T-helper 1 cell treated with Interleukin-12 subunit alpha and Interleukin-12 subunit beta and Interleukin-4 antibody, amounts not matched to agents 30 ng/mL and 1 ng/mL, for 36 hours (primary cell): Measurements from ENCODE around the gene TMEM201. TPM values are rescaled to one million over a fixed set of nuclear protein-coding genes. Genes with fewer than 3 reads are reported as not detected.

Experiments
- intact Hi-C: fragments of 100-400 bp; cut with micrococcal nuclease; formaldehyde crosslinking; loops from one replicate; pipeline ENCODE4 v1.15.1; 2024
- total RNA-seq: library from RNA; stranded (reverse); gene quantifications from 2 replicates; pipeline ENCODE4 v1.2.3, GENCODE V29; 2022

TMEM201 gene
- total RNA-seq, 1 donor from 2014 or later, result 17.4 TPM

- intact Hi-C loops, result loop anchor here (1.0 kb wide), 1 partner anchor 252 kb away; no protein-coding TSS in a partner anchor
Observed at GRCh38 chr1:9615316-9616063, 26.8 kb downstream of the TMEM201 start.

GRCh38 chr1:9618909-9619679 lies 30.4 kb downstream of the TMEM201 start:
- intact Hi-C loops, result no loop called here

GRCh38 chr1:9621032-9621431 lies 32.3 kb downstream of the TMEM201 start:
- intact Hi-C loops, result loop anchor here (10.0 kb wide), 1 partner anchor 414 kb away; the partner anchor contains the start of gene UBE4B

- intact Hi-C loops, result loop anchor here (10.0 kb wide), 1 partner anchor 411 kb away; the partner anchor contains the start of gene UBE4B
Observed at GRCh38 chr1:9624081-9624480, 35.4 kb downstream of the TMEM201 start.

GRCh38 chr1:9625030-9625429 lies 36.3 kb downstream of the TMEM201 start:
- intact Hi-C loops, result loop anchor here (5.0 to 10.0 kb wide), 2 partner anchors 42 to 410 kb away; partner anchors contain the start of gene UBE4B

GRCh38 chr1:9626201-9626608 lies 37.5 kb downstream of the TMEM201 start:
- intact Hi-C loops, result loop anchor here (2.0 to 10.0 kb wide), 5 partner anchors 41 to 805 kb away; partner anchors contain the start of genes CENPS, CLSTN1 and UBE4B

- intact Hi-C loops, result loop anchor here (1.0 to 10.0 kb wide), 6 partner anchors 24 to 406 kb away; partner anchors contain the start of genes TMEM201 and UBE4B
Observed at GRCh38 chr1:9628541-9629444, 40.1 kb downstream of the TMEM201 start.

- intact Hi-C loops, result loop anchor here (1.0 to 10.0 kb wide), 6 partner anchors 23 to 405 kb away; partner anchors contain the start of genes TMEM201 and UBE4B
Observed at GRCh38 chr1:9629445-9630201, 40.9 kb downstream of the TMEM201 start.

GRCh38 chr1:9630331-9631111 lies 41.8 kb downstream of the TMEM201 start:
- intact Hi-C loops, result no loop called here

- intact Hi-C loops, result no loop called here
Observed at GRCh38 chr1:9631613-9632012, 42.9 kb downstream of the TMEM201 start.

GRCh38 chr1:9633493-9633892 lies 44.8 kb downstream of the TMEM201 start:
- intact Hi-C loops, result no loop called here

GRCh38 chr1:9634582-9634981 lies 45.9 kb downstream of the TMEM201 start:
- intact Hi-C loops, result no loop called here

GRCh38 chr1:9639227-9639626 lies 50.5 kb downstream of the TMEM201 start:
- intact Hi-C loops, result no loop called here

- intact Hi-C loops, result no loop called here
Observed at GRCh38 chr1:9643351-9644256, 54.9 kb downstream of the TMEM201 start.

- intact Hi-C loops, result no loop called here
Observed at GRCh38 chr1:9646037-9646436, 57.3 kb downstream of the TMEM201 start.

GRCh38 chr1:9648171-9648570 lies 59.5 kb downstream of the TMEM201 start:
- intact Hi-C loops, result no loop called here

- intact Hi-C loops, result loop anchor here (5.0 to 10.0 kb wide), 3 partner anchors 263 to 775 kb away; partner anchors contain the start of genes CTNNBIP1, ENO1, LZIC and NMNAT1
Observed at GRCh38 chr1:9649769-9650168, 61.1 kb downstream of the TMEM201 start.

- intact Hi-C loops, result loop anchor here (5.0 to 10.0 kb wide), 3 partner anchors 261 to 776 kb away; partner anchors contain the start of genes CTNNBIP1, ENO1, LZIC and NMNAT1
Observed at GRCh38 chr1:9651220-9651564, 62.5 kb downstream of the TMEM201 start.
